HG03571 (cell line): ENCODE results near the gene PRDM2.

ENCODE experiments used
- ATAC-seq: cut with Tn5 transposase; IDR thresholded peaks from one replicate; pipeline ENCODE4 v1.9.1; 2021; ENCODE audit not compliant: unreplicated experiment

The PRDM2 gene

GRCh38 chr1:13786541-13786940 lies 86.6 kb downstream of the PRDM2 start:
- no peak for ATAC-seq

DNA sequence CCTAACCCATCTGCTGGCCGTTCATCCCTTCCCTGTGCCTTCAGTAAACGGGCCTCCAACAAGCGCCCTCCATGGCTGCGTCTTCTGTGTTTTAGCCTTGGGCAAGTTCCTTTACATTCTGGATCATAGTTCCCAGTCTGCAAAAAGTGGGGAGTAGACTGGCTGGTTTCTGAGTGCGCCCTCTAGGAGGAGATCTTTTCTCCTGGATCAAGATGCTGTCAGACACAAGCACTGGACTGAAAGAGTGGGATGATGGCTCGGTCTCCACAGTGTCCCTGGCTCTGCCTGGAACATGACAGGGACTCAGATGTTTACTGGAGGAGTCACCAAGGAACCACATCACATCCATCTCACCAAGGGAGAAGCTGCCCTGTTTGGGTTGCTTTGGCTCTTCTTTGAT lies 88.8 kb downstream of the PRDM2 start:
- ATAC-seq, result no peak

DNA sequence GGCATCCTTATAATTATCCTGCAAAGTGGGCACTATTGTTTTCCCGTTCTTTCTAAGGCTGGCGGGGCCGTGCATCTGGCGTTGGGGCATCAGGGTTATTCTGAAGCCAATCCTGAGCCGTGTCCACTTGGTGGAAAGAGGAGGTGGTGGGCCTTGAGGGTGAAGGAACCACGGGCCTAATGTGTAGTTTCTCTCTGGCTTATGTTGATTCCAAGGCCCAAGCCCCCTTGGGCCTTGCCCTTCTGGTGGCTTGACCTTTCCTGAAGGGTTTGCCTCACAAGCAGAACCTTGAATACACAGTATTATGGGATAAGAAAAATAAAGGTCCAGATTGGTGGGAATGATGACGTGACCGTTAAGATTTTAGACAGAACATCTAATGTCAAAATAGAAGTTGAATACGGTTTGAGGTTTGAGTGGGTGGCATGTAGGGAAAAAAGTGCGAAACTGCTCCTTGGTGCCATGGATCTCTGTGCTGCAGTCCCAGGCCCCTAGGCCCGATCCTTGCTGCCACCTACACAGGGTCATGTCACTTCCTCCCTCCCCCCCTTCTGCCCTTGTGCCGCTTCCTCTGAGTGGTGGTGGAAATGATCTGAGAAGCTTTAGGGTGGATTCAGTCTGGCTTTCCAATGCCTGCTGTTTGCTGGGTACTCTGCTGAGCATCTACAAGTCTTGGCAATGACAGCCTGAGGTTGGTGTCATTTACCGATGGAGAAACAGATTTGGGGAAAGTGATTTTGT lies 90.5 kb downstream of the PRDM2 start:
- no peak for ATAC-seq

GRCh38 chr1:13792419-13792818 lies 92.4 kb downstream of the PRDM2 start:
- no peak for ATAC-seq

DNA sequence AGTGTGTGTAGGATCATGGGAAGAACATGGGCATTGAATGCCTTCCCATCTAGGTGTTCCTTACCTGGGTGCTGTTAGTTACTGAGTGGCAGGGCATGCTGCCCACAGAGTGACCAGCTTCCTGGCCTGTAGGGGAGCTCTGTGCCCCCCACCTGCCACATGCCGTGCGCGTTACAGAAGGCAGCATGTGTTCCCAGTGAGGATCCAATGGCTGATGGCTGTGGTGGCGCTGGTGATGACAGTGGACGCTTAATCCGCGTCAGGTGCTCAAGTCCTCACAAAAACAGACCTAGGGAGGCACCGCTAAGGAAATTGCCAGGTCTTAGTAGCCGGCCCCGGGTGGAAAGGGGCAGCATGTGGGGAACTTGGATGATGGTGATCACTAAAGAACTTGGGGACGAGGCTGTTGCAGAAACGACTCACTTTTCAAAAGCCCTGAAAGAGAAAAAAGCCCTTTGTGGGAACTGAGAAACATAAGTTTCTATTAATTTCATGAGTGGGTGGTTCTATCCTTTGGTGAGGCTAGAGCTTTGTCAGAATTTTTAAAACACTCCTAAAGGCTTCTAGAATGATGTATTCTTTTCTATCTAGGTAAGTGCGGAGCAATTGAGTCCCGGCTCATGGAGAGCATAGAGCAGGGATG lies 93.2 kb downstream of the PRDM2 start:
- ATAC-seq, result no peak

GRCh38 chr1:13794231-13795187 lies 94.5 kb downstream of the PRDM2 start:
- no peak for ATAC-seq

DNA sequence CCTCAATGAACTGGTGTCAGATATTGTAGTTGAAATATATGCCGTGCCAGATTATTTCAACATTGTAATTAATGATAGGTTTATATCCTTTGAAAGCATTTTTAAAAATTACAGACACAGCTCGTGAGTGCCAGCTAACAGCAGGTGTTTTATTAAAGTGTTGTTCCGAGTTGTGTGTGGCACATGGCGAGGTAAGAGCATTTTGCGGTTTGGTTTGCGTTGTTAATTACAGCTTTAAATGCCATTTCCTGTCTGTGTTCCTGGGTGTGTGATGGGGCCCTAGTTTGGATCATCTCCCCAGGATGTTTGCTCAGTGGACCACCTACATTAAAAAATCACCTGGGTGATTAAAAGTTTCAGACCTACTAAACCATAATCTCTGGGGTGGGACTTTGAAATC lies 97.4 kb downstream of the PRDM2 start:
- ATAC-seq, result no peak

DNA sequence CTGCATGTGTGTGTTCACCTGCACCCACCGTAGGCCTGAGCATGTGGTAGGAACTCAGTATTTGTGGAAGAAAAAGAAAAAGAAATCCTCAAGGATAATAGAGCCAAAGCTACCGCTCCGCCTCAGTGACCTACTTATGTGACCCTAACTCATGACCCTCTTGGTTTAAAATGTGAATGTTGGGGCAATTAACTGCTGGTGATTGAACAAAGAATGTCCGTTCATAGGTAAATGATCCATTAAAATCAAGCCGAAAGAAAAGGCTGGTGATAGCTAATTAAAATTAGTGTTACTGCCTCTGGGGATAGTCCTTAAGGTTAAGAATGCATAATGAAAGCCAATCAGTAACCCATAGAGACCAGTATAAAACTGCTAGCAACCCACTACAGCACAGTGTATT lies 98.1 kb downstream of the PRDM2 start:
- no peak for ATAC-seq

GRCh38 chr1:13799502-13800283 lies 99.7 kb downstream of the PRDM2 start:
- no peak for ATAC-seq

- ATAC-seq, result no peak
Measured at GRCh38 chr1:13801232-13801631, 101.2 kb downstream of the PRDM2 start.

GRCh38 chr1:13801655-13802486 lies 101.9 kb downstream of the PRDM2 start:
- no peak for ATAC-seq

GRCh38 chr1:13802782-13803545 lies 103.0 kb downstream of the PRDM2 start:
- no peak for ATAC-seq

DNA sequence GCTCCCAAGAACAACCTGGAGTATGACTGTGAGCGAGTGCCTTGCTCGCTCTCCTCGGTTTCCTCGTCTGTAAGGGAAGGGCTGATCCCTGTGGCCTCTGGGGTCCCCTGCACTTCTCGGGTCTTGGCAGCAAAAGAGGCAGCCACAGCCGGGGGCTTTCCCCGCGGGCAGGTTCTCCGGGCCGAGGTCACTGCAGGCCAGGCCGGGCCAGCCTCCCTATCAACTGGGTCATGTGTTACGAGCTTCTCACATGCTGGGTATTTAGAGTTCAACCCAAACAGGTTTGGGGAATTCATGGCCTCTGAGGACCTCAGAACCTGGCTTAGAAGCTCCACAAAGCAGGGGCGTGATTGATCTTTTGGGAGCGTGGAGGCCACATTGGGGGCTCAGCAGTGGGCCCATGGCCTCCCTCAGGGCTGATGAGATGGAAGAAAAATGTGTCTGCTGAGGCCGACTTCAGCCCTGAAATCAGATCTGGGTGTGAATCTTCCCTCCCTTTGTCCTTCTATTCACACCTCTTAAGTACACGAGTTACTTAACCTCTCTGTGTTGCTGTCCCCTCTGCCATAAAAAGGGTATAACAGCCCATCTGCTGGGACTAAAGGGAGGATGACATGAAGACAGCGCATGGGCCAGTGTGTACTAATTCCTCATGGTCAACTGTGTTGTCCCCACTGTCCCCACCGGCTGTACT lies 103.7 kb downstream of the PRDM2 start:
- ATAC-seq, result no peak

- ATAC-seq, result no peak
Measured at GRCh38 chr1:13804240-13804633, 104.2 kb downstream of the PRDM2 start.

- no peak for ATAC-seq
Measured at GRCh38 chr1:13805431-13805830, 105.4 kb downstream of the PRDM2 start.

DNA sequence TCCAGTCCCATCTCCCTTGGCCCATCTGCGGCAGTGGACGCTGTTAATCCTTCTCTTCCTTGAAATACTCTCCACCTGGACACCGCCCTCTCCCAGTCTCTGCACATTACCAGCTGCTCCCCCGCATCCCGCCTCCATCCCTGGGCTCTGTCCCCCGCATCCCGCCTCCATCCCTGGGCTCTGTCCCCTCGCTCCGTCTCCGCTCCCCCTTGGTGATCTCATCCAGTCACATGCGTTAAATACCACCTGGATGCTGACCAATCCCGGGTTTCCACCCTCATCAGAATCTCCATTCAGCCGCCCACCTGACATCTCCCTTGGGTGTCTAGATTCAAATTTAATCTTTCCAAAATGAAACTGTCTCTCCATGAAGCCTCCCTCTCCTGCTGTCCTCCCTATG lies 106.1 kb downstream of the PRDM2 start:
- no peak for ATAC-seq

GRCh38 chr1:13807209-13807608 lies 107.2 kb downstream of the PRDM2 start:
- ATAC-seq, result no peak

- ATAC-seq, result no peak
Measured at GRCh38 chr1:13808729-13809131, 108.7 kb downstream of the PRDM2 start.
